GM12865 (cell line): Measurements from ENCODE around the gene UBAC2.

Source experiments
- DNase-seq: peaks from one replicate; pipeline ENCODE4 v3.0.0; 2010; ENCODE audit warnings: low read depth
- H3K4me3 ChIP-seq: 2 replicates; pipeline ENCODE4 v1.5.1; 2011; ENCODE audit warnings: mild to moderate bottlenecking, low read depth, low read length, control low read depth
- CTCF ChIP-seq: IDR thresholded peaks from 2 replicates; pipeline ENCODE4 v1.5.1; 2011; ENCODE audit warnings: low read length, control low read depth, low read depth, inconsistent platforms; ENCODE audit not compliant: insufficient read depth; ENCODE audit errors: missing control alignments

Gene UBAC2

GRCh38 chr13:99263126-99263785 is 62.6 kb downstream of the UBAC2 start:
- no peak for DNase-seq
- TF ChIP-seq CTCF, result no peak

GRCh38 chr13:99264051-99264450 is 63.4 kb downstream of the UBAC2 start:
- no peak for DNase-seq
- no peak for TF ChIP-seq CTCF
- no peak overlapping the region for H3K4me3 ChIP-seq

More at GRCh38 chr13:99263126-99263785, 62.6 kb downstream of the UBAC2 start:
- H3K4me3 ChIP-seq, result no peak overlapping the region

- no peak for TF ChIP-seq CTCF
- no peak for DNase-seq
- H3K4me3 ChIP-seq, result no peak overlapping the region
Measured at GRCh38 chr13:99265162-99265800, 64.6 kb downstream of the UBAC2 start.

- H3K4me3 ChIP-seq, result no peak overlapping the region
- TF ChIP-seq CTCF, result peak; percentile 60
- peak; percentile 72 for DNase-seq
Measured at GRCh38 chr13:99265821-99266426, 65.3 kb downstream of the UBAC2 start.

- no peak for DNase-seq
- no peak for TF ChIP-seq CTCF
- no peak overlapping the region for H3K4me3 ChIP-seq
Measured at GRCh38 chr13:99266827-99267226, 66.2 kb downstream of the UBAC2 start.

- DNase-seq, result no peak
- no peak overlapping the region for H3K4me3 ChIP-seq
- TF ChIP-seq CTCF, result no peak
Measured at GRCh38 chr13:99267927-99268326, 67.3 kb downstream of the UBAC2 start.
